Loucy (cell line): ENCODE results near the gene RIN3.

Experiments used
- H2AFZ ChIP-seq: fragments of 200-600 bp; sonication (generic); 2 replicates; pipeline ENCODE4 v1.6.0; 2016; ENCODE audit warnings: antibody characterized with exemption, mild to moderate bottlenecking, low read length, moderate library complexity
- H3F3A ChIP-seq: fragments of 200-600 bp; 2 replicates; pipeline ENCODE4 v1.6.0; 2016; ENCODE audit warnings: antibody characterized with exemption, low read depth, mild to moderate bottlenecking
- H3K27me3 ChIP-seq: fragments of 200-600 bp; sonication (generic); 2 replicates; pipeline ENCODE4 v1.6.1; 2014; ENCODE audit warnings: low read length, mild to moderate bottlenecking; ENCODE audit not compliant: insufficient read depth, poor library complexity, severe bottlenecking
- H3K36me3 ChIP-seq: fragments of 200-600 bp; sonication (generic); 2 replicates; pipeline ENCODE4 v1.6.1; 2016; ENCODE audit warnings: low read length; ENCODE audit not compliant: insufficient read depth
- H3K4me1 ChIP-seq: fragments of 200-600 bp; sonication (generic); 2 replicates; pipeline ENCODE4 v1.5.1; 2014; ENCODE audit warnings: low read length, mild to moderate bottlenecking; ENCODE audit not compliant: insufficient read depth, poor library complexity, severe bottlenecking
- H3K4me2 ChIP-seq: fragments of 200-600 bp; sonication (generic); 2 replicates; pipeline ENCODE4 v1.6.0; 2014; ENCODE audit warnings: antibody characterized with exemption, low read length, low read depth, mild to moderate bottlenecking; ENCODE audit not compliant: poor library complexity, severe bottlenecking
- H3K4me3 ChIP-seq: fragments of 200-600 bp; sonication (generic); 2 replicates; pipeline ENCODE4 v1.5.1; 2014; ENCODE audit warnings: low read length, mild to moderate bottlenecking, mixed read lengths; ENCODE audit not compliant: poor library complexity, severe bottlenecking
- H3K79me2 ChIP-seq: fragments of 200-600 bp; sonication (generic); 2 replicates; pipeline ENCODE4 v1.6.1; 2014; ENCODE audit warnings: low read length; ENCODE audit not compliant: insufficient read depth
- H3K9ac ChIP-seq: fragments of 200-600 bp; sonication (generic); 2 replicates; pipeline ENCODE4 v1.6.0; 2014; ENCODE audit warnings: mild to moderate bottlenecking, low read depth, low read length, moderate library complexity; ENCODE audit not compliant: poor library complexity, severe bottlenecking
- H3K9me2 ChIP-seq: fragments of 200-600 bp; sonication (generic); replicated peaks from 2 replicates; pipeline ENCODE4 v1.6.1; 2016; ENCODE audit warnings: low read depth, low read length, mixed read lengths
- H3K9me3 ChIP-seq: fragments of 200-600 bp; sonication (generic); 2 replicates; pipeline ENCODE4 v1.6.1; 2014; ENCODE audit warnings: mild to moderate bottlenecking, antibody characterized with exemption, low read length, low read depth; ENCODE audit not compliant: insufficient read depth
- H4K20me1 ChIP-seq: fragments of 200-600 bp; sonication (generic); 2 replicates; pipeline ENCODE4 v1.6.0; 2014; ENCODE audit warnings: antibody characterized with exemption, low read length, mild to moderate bottlenecking; ENCODE audit not compliant: insufficient read depth, poor library complexity, severe bottlenecking
- CTCF ChIP-seq: fragments of 200-600 bp; sonication (generic); conservative IDR thresholded peaks from 2 replicates; pipeline ENCODE4 v1.5.1; 2014; ENCODE audit warnings: mild to moderate bottlenecking, antibody characterized with exemption, low read length
- EZH2phosphoT487 ChIP-seq: fragments of 200-600 bp; IDR thresholded peaks from 2 replicates; pipeline ENCODE4 v1.6.1; 2018; ENCODE audit warnings: antibody characterized with exemption, mild to moderate bottlenecking, moderate library complexity, borderline replicate concordance

The RIN3 gene

GRCh38 chr14:92630367-92630766 is 116.8 kb downstream of the RIN3 start:
- Histone ChIP-seq H3K4me3 (no peak overlapping the region), H2AFZ (no peak overlapping the region), H3K9ac (no peak overlapping the region), H3K36me3 (peaks cover 31% of the 10 kb centered on the region; the same call in 1 of the 2 replicates), H4K20me1 (peaks cover 3% of the 10 kb centered on the region), H3K9me3 (peaks cover 8% of the 10 kb centered on the region; the same call in 1 of the 2 replicates), H3K4me2 (no peak overlapping the region), H3K9me2 (no peaks in the 10 kb centered on the region), H3K79me2 (no peaks in the 10 kb centered on the region), H3K4me1 (no peaks in the 10 kb centered on the region), H3F3A (no peaks in the 10 kb centered on the region), H3K27me3 (no peaks in the 10 kb centered on the region)
- no peak for TF ChIP-seq CTCF

- H3K4me2 ChIP-seq, result no peak overlapping the region
- H2AFZ ChIP-seq, result no peak overlapping the region
- H4K20me1 ChIP-seq, result peaks cover 3% of the 10 kb centered on the region
- H3K79me2 ChIP-seq, result no peaks in the 10 kb centered on the region
- TF ChIP-seq EZH2phosphoT487 (no peak), CTCF (no peak)
- no peak overlapping the region for H3K4me3 ChIP-seq
- no peaks in the 10 kb centered on the region for H3K4me1 ChIP-seq
- H3K9me3 ChIP-seq, result peaks cover 8% of the 10 kb centered on the region; the same call in 1 of the 2 replicates
- no peaks in the 10 kb centered on the region for H3K9me2 ChIP-seq
- no peaks in the 10 kb centered on the region for H3K27me3 ChIP-seq
- no peaks in the 10 kb centered on the region for H3F3A ChIP-seq
- H3K36me3 ChIP-seq, result peaks cover 28% of the 10 kb centered on the region; the same call in 1 of the 2 replicates
- H3K9ac ChIP-seq, result no peak overlapping the region
Observed at GRCh38 chr14:92631098-92631497, 117.5 kb downstream of the RIN3 start.

GRCh38 chr14:92632546-92633273 is 119.1 kb downstream of the RIN3 start:
- H3K27me3 ChIP-seq, result no peaks in the 10 kb centered on the region
- H3F3A ChIP-seq, result no peaks in the 10 kb centered on the region
- H3K4me1 ChIP-seq, result no peaks in the 10 kb centered on the region
- no peak overlapping the region for H3K9ac ChIP-seq
- peaks cover 14% of the 10 kb centered on the region; the same call in 1 of the 2 replicates for H3K36me3 ChIP-seq
- no peak overlapping the region for H3K4me2 ChIP-seq
- H3K9me3 ChIP-seq, result peaks cover 3% of the 10 kb centered on the region; the same call in 1 of the 2 replicates
- no peak overlapping the region for H3K4me3 ChIP-seq
- H4K20me1 ChIP-seq, result peaks cover 3% of the 10 kb centered on the region
- H3K9me2 ChIP-seq, result no peaks in the 10 kb centered on the region
- no peak overlapping the region for H2AFZ ChIP-seq
- no peak for TF ChIP-seq EZH2phosphoT487
- no peak for TF ChIP-seq CTCF
- H3K79me2 ChIP-seq, result no peaks in the 10 kb centered on the region
